ENCODE results near the gene CLDN34.
A peak's percentile ranks its signal among the peaks of the same experiment; 100 is the strongest.

The CLDN34 gene

GRCh38 chrX:9997524-9997923, 30.4 kb downstream of the CLDN34 start:
- Histone ChIP-seq H3K36me3 (no peaks in the 10 kb centered on the region), H3K4me3 (no peak overlapping the region), H3K27me3 (no peaks in the 10 kb centered on the region), H3K9ac (no peak overlapping the region), H4K20me1 (no peaks in the 10 kb centered on the region), H3K27ac (no peak overlapping the region), H3K4me1 (peaks cover 6% of the 10 kb centered on the region; the same call in 1 of the 2 replicates), H3K4me2 (no peak overlapping the region), H3K9me3 (no peaks in the 10 kb centered on the region)
- no peak for TF ChIP-seq Cebpa-rat (IDR thresholded peaks at IDR 0.05)

GRCh38 chrX:10001496-10001895, 34.3 kb downstream of the CLDN34 start:
- Histone ChIP-seq H3K4me3 (no peak overlapping the region), H3K27ac (no peak overlapping the region), H3K27me3 (no peaks in the 10 kb centered on the region), H3K9me3 (no peaks in the 10 kb centered on the region), H3K36me3 (no peaks in the 10 kb centered on the region), H4K20me1 (no peaks in the 10 kb centered on the region), H3K9ac (no peak overlapping the region), H3K4me1 (peaks cover 6% of the 10 kb centered on the region; the same call in 1 of the 2 replicates), H3K4me2 (no peak overlapping the region)
- TF ChIP-seq Cebpa-rat (IDR thresholded peaks at IDR 0.05), result no peak

- Histone ChIP-seq H3K4me2 (no peak overlapping the region), H3K4me1 (no peaks in the 10 kb centered on the region), H3K4me3 (no peak overlapping the region), H4K20me1 (no peaks in the 10 kb centered on the region), H3K9me3 (no peaks in the 10 kb centered on the region), H3K27me3 (no peaks in the 10 kb centered on the region), H3K9ac (no peak overlapping the region), H3K36me3 (no peaks in the 10 kb centered on the region), H3K27ac (no peak overlapping the region)
- TF ChIP-seq Cebpa-rat (IDR thresholded peaks at IDR 0.05), result no peak
Observed at GRCh38 chrX:10004832-10005475, 37.8 kb downstream of the CLDN34 start.

GRCh38 chrX:10006086-10006485, 38.9 kb downstream of the CLDN34 start:
- Histone ChIP-seq H4K20me1 (no peaks in the 10 kb centered on the region), H3K9me3 (no peaks in the 10 kb centered on the region)

GRCh38 chrX:10006770-10007169, 39.6 kb downstream of the CLDN34 start:
- Histone ChIP-seq H3K9ac (no peak overlapping the region), H3K27me3 (no peaks in the 10 kb centered on the region), H3K36me3 (no peaks in the 10 kb centered on the region), H3K9me3 (no peaks in the 10 kb centered on the region), H3K4me1 (peaks cover 13% of the 10 kb centered on the region), H4K20me1 (no peaks in the 10 kb centered on the region), H3K27ac (no peak overlapping the region), H3K4me3 (no peak overlapping the region), H3K4me2 (no peak overlapping the region)
- TF ChIP-seq Cebpa-rat (IDR thresholded peaks at IDR 0.05), result no peak

More at GRCh38 chrX:10006086-10006485, 38.9 kb downstream of the CLDN34 start:
- H3K4me2 ChIP-seq, result no peak overlapping the region
- H3K4me1 ChIP-seq, result peaks cover 6% of the 10 kb centered on the region
- no peak overlapping the region for H3K9ac ChIP-seq
- H3K36me3 ChIP-seq, result no peaks in the 10 kb centered on the region
- H3K27me3 ChIP-seq, result no peaks in the 10 kb centered on the region
- no peak for TF ChIP-seq Cebpa-rat (IDR thresholded peaks at IDR 0.05)
- H3K4me3 ChIP-seq, result no peak overlapping the region
- H3K27ac ChIP-seq, result no peak overlapping the region

GRCh38 chrX:10007621-10008020, 40.5 kb downstream of the CLDN34 start:
- no peak for TF ChIP-seq Cebpa-rat (IDR thresholded peaks at IDR 0.05)
- H3K27ac ChIP-seq, result no peak overlapping the region

GRCh38 chrX:10008483-10009056, 41.4 kb downstream of the CLDN34 start:
- Histone ChIP-seq H3K4me1 (peaks cover 23% of the 10 kb centered on the region), H3K4me3 (no peak overlapping the region), H4K20me1 (no peaks in the 10 kb centered on the region), H3K9ac (no peak overlapping the region), H3K4me2 (no peak overlapping the region), H3K27me3 (no peaks in the 10 kb centered on the region), H3K36me3 (no peaks in the 10 kb centered on the region), H3K27ac (no peak overlapping the region), H3K9me3 (no peaks in the 10 kb centered on the region)
- TF ChIP-seq Cebpa-rat (IDR thresholded peaks at IDR 0.05), result no peak

More at GRCh38 chrX:10007621-10008020, 40.5 kb downstream of the CLDN34 start:
- H3K27me3 ChIP-seq, result no peaks in the 10 kb centered on the region
- H3K36me3 ChIP-seq, result no peaks in the 10 kb centered on the region
- no peak overlapping the region for H3K4me3 ChIP-seq
- no peak overlapping the region for H3K4me2 ChIP-seq
- no peaks in the 10 kb centered on the region for H4K20me1 ChIP-seq
- H3K9ac ChIP-seq, result no peak overlapping the region
- H3K9me3 ChIP-seq, result no peaks in the 10 kb centered on the region
- peaks cover 21% of the 10 kb centered on the region for H3K4me1 ChIP-seq

- Histone ChIP-seq H3K9me3 (0 out of 2 replicates have a peak, but pooled peaks cover 4% of the 10 kb centered on the region), H3K4me3 (no peak overlapping the region), H3K9ac (no peak overlapping the region), H3K27ac (no peak overlapping the region), H3K27me3 (no peaks in the 10 kb centered on the region), H4K20me1 (no peaks in the 10 kb centered on the region), H3K4me1 (peaks cover 29% of the 10 kb centered on the region), H3K4me2 (no peak overlapping the region), H3K36me3 (no peaks in the 10 kb centered on the region)
- TF ChIP-seq Cebpa-rat (IDR thresholded peaks at IDR 0.05), result no peak
Observed at GRCh38 chrX:10009741-10010140, 42.6 kb downstream of the CLDN34 start.

GRCh38 chrX:10010686-10011085, 43.5 kb downstream of the CLDN34 start:
- H4K20me1 ChIP-seq, result no peaks in the 10 kb centered on the region
- H3K36me3 ChIP-seq, result no peaks in the 10 kb centered on the region
- H3K4me2 ChIP-seq, result peak overlapping the region; percentile 51; the same call in 1 of the 2 replicates
- H3K9me3 ChIP-seq, result peaks cover 5% of the 10 kb centered on the region; the same call in 1 of the 2 replicates
- no peak overlapping the region for H3K9ac ChIP-seq
- H3K27ac ChIP-seq, result no peak overlapping the region
- peaks cover 29% of the 10 kb centered on the region for H3K4me1 ChIP-seq
- no peaks in the 10 kb centered on the region for H3K27me3 ChIP-seq
- no peak overlapping the region for H3K4me3 ChIP-seq
- TF ChIP-seq Cebpa-rat (IDR thresholded peaks at IDR 0.05), result no peak

- Histone ChIP-seq H3K9me3 (peaks cover 11% of the 10 kb centered on the region; the same call in 1 of the 2 replicates), H3K27me3 (no peaks in the 10 kb centered on the region), H3K36me3 (no peaks in the 10 kb centered on the region), H4K20me1 (peaks cover 6% of the 10 kb centered on the region; the same call in 1 of the 2 replicates), H3K4me2 (peak overlapping the region; percentile 51), H3K9ac (no peak overlapping the region), H3K4me1 (peaks cover 34% of the 10 kb centered on the region), H3K27ac (no peak overlapping the region), H3K4me3 (no peak overlapping the region)
- no peak for TF ChIP-seq Cebpa-rat (IDR thresholded peaks at IDR 0.05)
Observed at GRCh38 chrX:10011261-10011931, 44.2 kb downstream of the CLDN34 start.
